Measurements from ENCODE around the gene RPLP2. TPM values are rescaled to one million over a fixed set of nuclear protein-coding genes. Genes with fewer than 3 reads are reported as not detected.

Gene RPLP2
- total RNA-seq, 8 experiments from 2014 or later: 1,135 to 2,145 (median 1,757) TPM

DNA sequence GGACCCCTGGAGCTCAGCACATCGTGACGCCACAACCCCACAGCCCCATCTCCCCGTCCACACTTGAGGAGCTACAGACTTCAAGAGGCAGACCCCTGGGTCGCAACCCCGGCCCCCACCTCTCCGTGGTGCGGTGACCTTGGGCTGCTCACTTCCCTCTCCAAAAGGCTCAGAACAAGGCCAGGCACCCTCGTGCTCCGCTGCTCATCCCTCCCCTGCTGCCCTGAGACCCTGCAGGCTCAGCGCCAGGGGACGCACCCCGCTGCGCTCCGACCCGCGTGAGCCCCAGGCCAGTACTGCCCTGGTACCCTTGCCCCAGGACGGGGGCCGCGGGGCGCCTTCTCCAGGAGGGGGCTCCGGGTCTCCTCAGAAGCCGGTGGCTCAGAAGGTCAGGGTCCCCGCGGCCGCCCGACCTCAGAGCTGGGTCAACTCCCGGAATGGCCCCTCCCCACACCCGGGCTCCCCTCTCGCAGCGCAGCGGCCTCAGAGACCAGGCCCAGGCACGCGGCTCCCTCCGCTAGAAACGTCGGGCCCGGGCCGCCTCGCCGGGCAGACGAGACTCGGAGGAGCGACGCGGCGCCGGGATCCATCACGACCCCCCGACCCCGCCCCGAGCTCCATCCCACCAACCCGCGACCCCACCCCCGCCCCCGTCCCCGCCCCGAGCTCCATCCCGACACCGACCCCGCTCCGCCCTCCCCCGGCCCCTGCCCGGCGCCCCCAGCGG is 33.0 kb upstream of the RPLP2 start:
- in situ Hi-C loops (cut with MboI; ENCODE audit: low pct_unique_long_range_greater_than_20kb in 2 of 9, low sequenced_read_pairs in 9 of 9, unreplicated experiment in 9 of 9): no loop called here
- peak; percentile 44 to 61 (median 55) for ATAC-seq (replicated peaks in 6 of 8)
- Histone ChIP-seq H3K27ac (peak overlapping the region; percentile 89), H3K4me1 (replicated peaks in 1 of 2) (peaks cover 16 to 17% of the 10 kb centered on the region in 2 donors), H3K4me3 (peak overlapping the region; percentile 80 to 98 (median 97))
- 0% methylated on average over 1 to 2 of the region's 65 CpGs; no CpG with 5 or more reads in 8 of the 10 experiments for WGBS, 10 experiments

DNA sequence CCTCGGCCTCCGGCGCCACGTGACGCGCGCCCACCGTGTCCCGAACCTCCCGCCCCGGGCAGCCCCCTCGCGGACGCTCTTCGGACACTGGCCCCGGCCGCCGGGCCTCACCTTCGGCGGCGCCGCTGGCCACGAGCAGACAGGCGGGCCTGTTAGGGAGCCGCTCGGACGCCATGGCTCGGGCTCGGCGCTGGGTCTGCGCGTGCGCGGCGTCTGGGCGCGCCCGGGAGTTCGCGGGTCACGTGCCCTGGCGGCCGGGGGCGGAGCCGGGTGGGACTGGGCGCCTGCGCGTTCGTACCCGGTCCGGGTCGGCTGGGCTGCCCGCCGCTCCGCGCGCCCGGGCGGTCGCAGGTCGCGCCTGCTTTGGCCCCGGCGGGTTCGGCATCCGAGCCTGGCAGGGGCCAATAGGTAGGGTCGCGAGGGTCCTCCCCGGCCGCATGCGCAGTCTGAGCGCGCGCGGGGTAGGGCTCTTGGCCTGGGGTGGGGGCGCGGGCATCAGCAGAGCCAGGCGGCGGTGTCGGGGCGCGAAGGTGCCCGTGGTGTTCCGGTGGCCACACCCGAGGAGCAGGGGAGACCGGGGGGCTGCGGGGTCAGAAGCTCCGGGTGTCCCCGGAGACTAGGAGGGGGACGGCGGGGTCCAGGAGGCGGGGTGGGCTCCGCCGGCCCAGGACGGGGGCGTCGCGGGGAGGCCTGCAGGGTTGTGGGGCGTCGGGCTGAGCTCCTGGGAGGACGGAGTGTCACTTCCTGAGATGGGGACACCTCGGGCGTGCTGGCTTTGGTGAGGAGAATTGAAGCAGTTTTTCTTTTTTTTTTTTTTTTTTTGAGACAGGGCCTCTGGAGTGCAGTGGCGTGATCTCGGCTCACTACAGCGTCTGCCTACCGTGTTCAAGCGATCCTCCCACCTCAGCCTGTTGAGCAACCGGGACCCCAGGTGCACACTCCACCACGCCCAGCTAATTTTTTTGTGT is 32.2 kb upstream of the RPLP2 start, which contains the start of gene GATD1:
Gene GATD1, minus strand, starts transcription at position 200 of the 968 bp plus-strand sequence. Its CDS starts 25 bp downstream, at position 175.
- Histone ChIP-seq H3K27ac (peak within 1 kb of the TSS; percentile 89), H3K4me1 (replicated peaks in 1 of 2) (peaks cover 16 to 17% of the 10 kb centered on the region in 2 donors), H3K4me3 (peak within 1 kb of the TSS; percentile 80 to 98 (median 97))
- ATAC-seq (replicated peaks in 6 of 8): peak; percentile 63 to 86 (median 82)
- in situ Hi-C loops (cut with MboI; ENCODE audit: low pct_unique_long_range_greater_than_20kb in 2 of 9, low sequenced_read_pairs in 9 of 9, unreplicated experiment in 9 of 9): no loop called here
- 0% methylated on average over 1 of the region's 110 CpGs; no CpG with 5 or more reads in 9 of the 10 experiments for WGBS, 10 experiments

DNA sequence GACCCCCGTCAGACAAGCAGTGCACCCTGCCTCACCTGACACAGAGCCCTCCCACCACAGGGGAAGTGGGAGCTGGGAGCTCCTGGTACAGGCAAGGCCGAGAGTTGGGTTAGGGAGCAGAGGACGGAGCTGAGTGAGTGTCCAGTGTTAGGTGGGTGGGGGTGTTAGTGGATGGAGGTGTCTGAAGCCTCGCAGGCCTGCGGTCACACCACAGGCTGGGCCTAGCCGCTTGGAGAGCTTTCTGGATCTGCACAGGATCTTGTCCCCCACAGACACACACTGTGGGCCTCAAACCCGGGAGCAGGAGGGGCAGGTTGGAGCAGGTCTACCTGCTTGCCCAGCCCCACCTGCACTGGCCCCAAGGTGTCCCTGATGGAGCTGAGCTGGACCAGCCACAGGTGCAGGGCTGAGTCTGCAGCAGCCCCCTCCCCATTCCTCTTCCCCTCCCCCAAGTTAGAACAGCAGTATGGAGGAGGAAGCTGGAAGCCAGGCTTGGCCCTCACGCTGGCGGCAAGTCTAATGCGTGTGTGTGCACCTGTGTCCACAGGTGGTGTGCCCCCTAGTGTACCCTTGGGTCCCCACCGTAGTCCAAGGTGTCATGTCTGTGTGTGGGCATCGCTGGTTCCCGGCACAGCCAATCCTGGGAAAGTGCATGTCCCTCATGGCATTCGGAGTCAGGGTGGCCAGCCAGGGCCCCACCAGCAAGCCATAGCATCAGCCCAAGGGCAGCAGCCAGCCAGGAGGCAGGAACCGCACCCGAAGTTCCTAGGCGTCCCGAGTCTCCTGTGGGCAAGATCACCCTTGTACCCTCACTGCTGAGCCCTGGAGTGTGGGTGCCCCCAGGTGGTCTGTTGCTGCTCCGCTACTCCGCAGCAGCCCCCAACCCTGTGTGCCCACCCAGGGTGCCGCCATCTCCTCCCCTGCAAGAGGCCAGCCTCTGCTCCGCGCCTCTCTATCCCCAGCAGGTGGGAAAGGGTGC is 30.5 kb upstream of the RPLP2 start:
- WGBS, 10 experiments: 95 to 100% (median 98%) methylated on average over 2 to 8 of the region's 23 CpGs; no CpG with 5 or more reads in 6 of the 10 experiments
- Histone ChIP-seq H3K4me3 (no peak overlapping the region), H3K4me1 (replicated peaks in 1 of 2) (peaks cover 23 to 24% of the 10 kb centered on the region in 2 donors), H3K27ac (no peak overlapping the region)
- in situ Hi-C loops (cut with MboI; ENCODE audit: low pct_unique_long_range_greater_than_20kb in 2 of 9, low sequenced_read_pairs in 9 of 9, unreplicated experiment in 9 of 9): no loop called here
- ATAC-seq (replicated peaks in 6 of 8): no peak

DNA sequence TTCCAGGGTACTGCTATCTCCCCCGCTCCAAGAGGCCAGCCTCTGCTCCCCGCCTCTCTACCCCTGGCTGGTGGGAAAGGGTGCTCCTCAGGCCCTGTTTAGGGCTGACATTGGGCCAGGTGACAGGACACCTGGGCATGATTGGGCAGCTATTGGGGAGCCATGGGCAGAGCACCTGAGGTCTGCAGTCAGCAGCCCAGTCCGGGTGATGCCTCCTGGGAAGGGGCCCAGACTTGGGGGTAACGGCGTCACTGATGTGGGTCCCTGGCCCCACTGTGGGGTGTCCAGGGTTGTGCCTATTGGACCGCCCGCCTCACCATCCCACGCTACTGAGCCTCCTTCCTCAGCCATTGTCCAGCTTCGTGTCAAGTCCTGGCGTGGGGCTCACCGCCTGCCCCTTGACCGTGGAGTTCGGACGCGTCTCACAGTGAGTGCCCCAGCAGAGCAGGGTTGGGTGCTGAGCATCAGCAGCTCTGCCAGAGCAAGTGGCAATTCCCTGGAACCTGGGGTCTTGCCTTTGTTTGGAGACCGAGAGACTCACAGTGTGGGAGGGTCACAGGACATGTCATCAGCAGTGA is 29.7 kb upstream of the RPLP2 start:
- 80 to 100% (median 95%) methylated on average over 1 to 4 of the region's 16 CpGs; no CpG with 5 or more reads in 7 of the 10 experiments for WGBS, 10 experiments
- no peak for ATAC-seq (replicated peaks in 6 of 8)
- H3K4me1 ChIP-seq (replicated peaks in 1 of 2): peaks cover 23 to 24% of the 10 kb centered on the region in 2 donors
- in situ Hi-C loops (cut with MboI; ENCODE audit: low pct_unique_long_range_greater_than_20kb in 2 of 9, low sequenced_read_pairs in 9 of 9, unreplicated experiment in 9 of 9): no loop called here
- no peak overlapping the region for H3K27ac ChIP-seq
- H3K4me3 ChIP-seq: no peak overlapping the region

DNA sequence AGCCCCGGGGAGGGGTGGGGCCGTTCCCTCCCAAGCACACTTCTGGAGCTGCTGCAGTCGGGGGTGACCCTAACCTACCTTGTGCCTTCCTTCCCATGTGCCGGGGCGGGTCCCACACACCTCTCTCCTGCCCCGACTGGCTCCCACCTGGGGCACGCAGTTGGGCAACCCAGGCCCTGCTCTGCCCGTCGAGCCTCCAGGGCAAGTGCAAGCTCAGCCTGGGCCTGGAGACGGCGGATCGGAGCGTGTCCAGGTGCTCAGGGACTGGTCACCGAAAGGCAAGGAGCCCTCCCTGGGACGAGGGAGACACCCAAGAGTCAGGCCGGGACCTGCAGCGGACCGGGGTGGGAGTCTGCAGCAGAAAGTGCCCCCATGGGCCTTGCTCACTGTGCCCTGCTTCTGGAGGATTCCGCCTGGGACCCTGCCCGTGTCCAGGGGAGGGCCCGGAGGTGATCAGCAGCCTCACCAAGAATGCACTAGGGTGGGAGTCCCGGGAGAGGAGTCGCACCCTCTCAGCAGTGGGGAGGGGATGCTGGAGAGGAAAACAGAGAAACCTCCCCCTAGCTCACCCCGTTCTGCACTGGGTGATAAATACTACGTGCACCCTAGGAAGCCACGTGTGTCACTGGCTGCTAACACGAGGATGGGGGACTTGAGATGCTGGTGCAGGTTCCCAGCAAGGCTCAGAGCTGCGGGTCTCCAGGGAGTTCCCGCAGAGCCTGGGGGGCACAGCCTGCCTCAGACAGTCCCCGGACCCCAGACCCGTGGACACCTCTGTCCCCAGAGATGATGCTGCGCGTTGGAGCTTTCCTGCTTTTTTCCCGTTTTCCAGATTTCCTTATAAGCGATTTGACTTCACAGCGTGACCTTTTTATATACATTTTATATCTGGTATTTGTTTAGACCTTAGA is 27.2 kb upstream of the RPLP2 start:
- in situ Hi-C loops (cut with MboI; ENCODE audit: low pct_unique_long_range_greater_than_20kb in 2 of 9, low sequenced_read_pairs in 9 of 9, unreplicated experiment in 9 of 9): no loop called here
- Histone ChIP-seq H3K4me3 (no peak overlapping the region), H3K27ac (no peak overlapping the region), H3K4me1 (replicated peaks in 1 of 2) (peaks cover 12% of the 10 kb centered on the region in 2 donors)
- ATAC-seq (replicated peaks in 6 of 8): no peak
- WGBS, 10 experiments: 0 to 100% (median 63%) methylated on average over 1 to 8 of the region's 36 CpGs; no CpG with 5 or more reads in 3 of the 10 experiments

DNA sequence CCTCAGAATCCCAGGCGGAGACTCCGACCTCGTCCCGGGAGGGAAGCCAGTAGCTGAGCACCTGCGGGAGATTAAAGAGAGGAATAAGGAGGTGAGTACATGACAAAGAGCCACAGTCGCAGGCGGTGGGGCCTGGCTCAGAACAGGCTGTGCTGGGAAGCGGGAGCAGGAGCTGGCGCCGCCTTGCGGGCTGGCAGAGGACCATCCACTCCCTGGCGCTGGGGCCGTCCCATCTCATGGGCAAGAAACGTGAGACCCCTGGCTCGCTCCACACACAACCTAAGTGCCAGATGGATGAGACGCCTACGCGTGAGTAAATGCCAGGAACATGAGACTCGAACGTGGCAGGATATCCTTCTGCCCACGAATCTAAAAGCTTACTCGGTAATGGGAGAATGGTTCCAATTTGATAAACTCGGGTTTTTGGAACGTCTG is 26.2 kb upstream of the RPLP2 start:
- ATAC-seq (replicated peaks in 6 of 8): peak; percentile 86 to 97 (median 90)
- no peak overlapping the region for H3K4me3 ChIP-seq
- in situ Hi-C loops (cut with MboI; ENCODE audit: low pct_unique_long_range_greater_than_20kb in 2 of 9, low sequenced_read_pairs in 9 of 9, unreplicated experiment in 9 of 9): no loop called here
- no peak overlapping the region for H3K27ac ChIP-seq
- WGBS, 10 experiments: 0 to 47% (median 3%) methylated on average over 1 to 10 of the region's 24 CpGs; no CpG with 5 or more reads in 2 of the 10 experiments
- H3K4me1 ChIP-seq (replicated peaks in 1 of 2): peaks cover 9 to 11% of the 10 kb centered on the region in 2 donors

DNA sequence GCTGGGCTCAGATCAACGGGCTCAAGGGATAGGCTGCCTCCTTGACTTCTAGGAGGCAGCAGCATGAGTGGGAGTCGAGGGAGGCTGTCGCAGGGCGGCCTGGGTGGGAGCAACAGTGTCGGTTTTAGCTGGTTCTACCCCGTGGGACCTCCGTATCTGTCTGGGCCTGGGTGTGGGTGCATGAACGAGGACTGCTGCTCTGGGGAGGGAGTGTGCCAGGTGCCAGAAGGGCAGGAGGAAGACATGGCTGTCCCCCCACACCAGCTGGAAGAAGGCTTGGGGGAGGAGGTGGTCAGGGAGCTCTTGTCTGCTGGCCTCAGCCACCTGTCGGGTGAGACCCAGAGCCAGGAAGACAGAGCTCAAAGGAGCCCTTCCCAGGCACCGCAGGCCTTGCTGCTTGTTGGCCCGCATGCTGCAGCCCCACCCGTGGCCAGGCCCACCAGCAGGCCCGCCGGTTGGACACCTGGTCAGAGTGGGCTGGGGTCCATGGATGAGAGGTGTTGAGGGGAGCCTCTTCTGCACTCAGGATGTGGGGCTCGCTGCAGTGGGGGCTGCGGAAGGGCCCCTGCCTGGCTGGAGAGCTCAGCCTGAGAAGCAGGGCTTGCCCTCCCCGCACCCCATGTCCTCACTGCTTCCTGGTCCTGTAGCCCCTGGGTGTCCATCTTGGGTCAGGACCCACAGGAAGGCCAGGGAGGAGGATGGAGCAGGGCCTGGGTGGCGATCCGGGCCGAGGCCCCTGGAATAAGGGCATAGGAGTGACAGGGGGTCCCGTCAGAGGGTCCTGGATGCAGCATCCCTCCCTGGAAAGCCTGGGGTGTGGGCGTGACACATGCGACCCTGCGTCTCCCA is 23.3 kb upstream of the RPLP2 start:
- in situ Hi-C loops (cut with MboI; ENCODE audit: low pct_unique_long_range_greater_than_20kb in 2 of 9, low sequenced_read_pairs in 9 of 9, unreplicated experiment in 9 of 9): no loop called here
- peaks cover 18 to 36% of the 10 kb centered on the region in 2 donors for H3K4me1 ChIP-seq (replicated peaks in 1 of 2)
- no peak overlapping the region for H3K27ac ChIP-seq
- no peak overlapping the region for H3K4me3 ChIP-seq
- ATAC-seq (replicated peaks in 6 of 8): no peak
- 68 to 100% (median 80%) methylated on average over 1 to 5 of the region's 24 CpGs; no CpG with 5 or more reads in 5 of the 10 experiments for WGBS, 10 experiments

DNA sequence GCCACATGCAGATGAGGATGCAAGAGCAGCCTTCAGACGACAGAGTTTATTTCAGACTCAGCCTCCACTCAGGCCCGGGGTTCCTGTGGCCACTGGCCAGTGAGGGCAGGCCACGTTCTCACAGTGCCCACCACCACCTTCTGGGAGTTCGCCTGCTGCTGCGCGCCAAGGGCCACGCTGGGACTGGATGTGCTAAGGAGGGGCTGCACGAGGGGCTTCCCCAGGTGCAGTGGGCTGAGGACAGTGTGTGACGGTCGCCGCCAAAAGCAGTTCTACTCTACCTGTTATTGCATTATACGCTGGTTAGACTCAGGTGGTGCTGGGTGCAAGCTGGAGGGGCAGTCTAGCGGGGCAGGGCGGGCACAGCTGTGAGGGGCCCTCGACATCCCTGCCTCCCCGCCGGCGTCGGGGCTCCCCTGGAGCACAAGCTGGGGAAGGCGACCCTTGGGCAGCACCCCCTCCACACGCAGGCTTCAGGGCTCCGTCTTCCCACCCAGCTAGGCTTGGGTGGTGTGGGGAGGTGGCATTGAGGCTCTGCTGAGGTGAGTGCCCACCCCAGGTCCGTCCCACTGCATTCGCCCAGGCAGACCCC is 22.6 kb upstream of the RPLP2 start:
- H3K4me1 ChIP-seq (replicated peaks in 1 of 2): peaks cover 18 to 36% of the 10 kb centered on the region in 2 donors

DNA sequence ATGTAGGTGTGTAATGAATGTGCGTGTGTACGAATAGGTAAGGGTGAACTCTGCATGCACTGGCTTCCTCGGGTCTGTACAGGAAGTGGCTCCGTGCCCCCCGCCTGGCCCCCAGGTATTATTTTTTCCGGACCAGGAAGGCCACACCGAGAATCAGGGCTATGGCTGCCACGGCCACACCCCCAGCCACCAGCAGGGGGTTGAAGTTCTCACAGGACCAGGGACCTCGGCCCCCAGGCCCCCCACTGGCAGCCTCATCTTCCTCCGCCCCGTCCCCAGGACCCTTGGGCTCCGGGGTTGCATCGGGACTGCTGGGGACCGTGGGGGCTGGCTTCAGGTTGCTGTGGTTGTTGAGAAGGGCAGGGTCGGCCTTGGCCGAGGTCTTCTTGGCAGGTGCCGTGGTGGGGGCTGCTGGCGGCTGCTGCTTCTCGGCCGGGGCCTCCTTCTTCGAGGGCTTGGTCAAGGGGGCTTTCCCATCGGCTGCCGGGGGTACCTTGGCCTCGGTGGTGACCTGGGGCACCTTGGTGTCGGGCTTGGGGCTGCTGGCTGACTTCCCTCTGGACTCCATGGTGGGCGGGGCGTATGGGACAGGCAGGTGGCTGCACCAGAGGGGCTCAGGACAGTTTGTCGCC is 21.6 kb upstream of the RPLP2 start:
- Histone ChIP-seq H3K27ac (peak overlapping the region in 1 of 2 donors; percentile 80), H3K4me3 (no peak overlapping the region), H3K4me1 (replicated peaks in 1 of 2) (peaks cover 14 to 33% of the 10 kb centered on the region in 2 donors)
- no peak for ATAC-seq (replicated peaks in 6 of 8)
- 67% methylated on average over 1 of the region's 28 CpGs; no CpG with 5 or more reads in 9 of the 10 experiments for WGBS, 10 experiments
- in situ Hi-C loops (cut with MboI; ENCODE audit: low pct_unique_long_range_greater_than_20kb in 2 of 9, low sequenced_read_pairs in 9 of 9, unreplicated experiment in 9 of 9): no loop called here

More for the DNA sequence above, 22.6 kb upstream of the RPLP2 start:
- ATAC-seq (replicated peaks in 6 of 8): no peak
- in situ Hi-C loops (cut with MboI; ENCODE audit: low pct_unique_long_range_greater_than_20kb in 2 of 9, low sequenced_read_pairs in 9 of 9, unreplicated experiment in 9 of 9): no loop called here
- H3K27ac ChIP-seq: no peak overlapping the region
- H3K4me3 ChIP-seq: no peak overlapping the region
- 42 to 100% methylated on average over 1 to 2 of the region's 24 CpGs; no CpG with 5 or more reads in 8 of the 10 experiments for WGBS, 10 experiments
